Activated CD4-positive, alpha-beta T cell treated with anti-CD3 and anti-CD28 coated beads for 36 hours (primary cell): ENCODE measurements around the gene SLX9. TPM values are rescaled to one million over a fixed set of nuclear protein-coding genes. Genes with fewer than 3 reads are reported as not detected.
A peak's percentile ranks its signal among the peaks of the same experiment; 100 is the strongest.

Experiments used
- ATAC-seq: fragments of 200-7000 bp; cut with Tn5 transposase; one replicate; pipeline ENCODE4 v1.10.0; 2021; ENCODE audit warnings: mild to moderate bottlenecking, moderate library complexity
- CTCF ChIA-PET: fragments of 350-600 bp; sonication (Branson Sonifier 250); formaldehyde crosslinking; loops from one replicate; lab custom pipeline; 2021; ENCODE audit warnings: antibody characterized with exemption; lab: Charles Lee
- POLR2A ChIA-PET: fragments of 350-600 bp; sonication (Branson Sonifier 250); formaldehyde crosslinking; loops from one replicate; lab custom pipeline; 2021; ENCODE audit warnings: antibody characterized with exemption, inconsistent platforms; lab: Charles Lee
- DNase-seq: peaks from one replicate; pipeline ENCODE4 v3.0.0-alpha.2; 2020
- H3K27ac Mint-ChIP-seq: one replicate; pipeline ENCODE4 v1.8.0; 2021; ENCODE audit warnings: mixed read lengths
- H3K27me3 Mint-ChIP-seq: one replicate; pipeline ENCODE4 v1.8.0; 2021; ENCODE audit warnings: mixed read lengths
- H3K36me3 Mint-ChIP-seq: one replicate; pipeline ENCODE4 v1.8.0; 2021; ENCODE audit warnings: low read depth, mixed read lengths
- H3K4me1 Mint-ChIP-seq: one replicate; pipeline ENCODE4 v1.8.0; 2021; ENCODE audit warnings: mixed read lengths
- H3K4me3 Mint-ChIP-seq: one replicate; pipeline ENCODE4 v1.8.0; 2021; ENCODE audit warnings: mild to moderate bottlenecking, moderate library complexity, mixed read lengths
- H3K9me3 Mint-ChIP-seq: one replicate; pipeline ENCODE4 v1.8.0; 2021; ENCODE audit warnings: low read depth, mixed read lengths
- intact Hi-C, 2 experiments: fragments of 100-400 bp; cut with DNase I in 1 of 2; cut with micrococcal nuclease in 1 of 2; formaldehyde crosslinking; loops; one replicate each; pipeline versions ENCODE4 v1.14.2 to v1.15.1; 2022 to 2024; cut with DNase I, micrococcal nuclease
- total RNA-seq, 2 experiments: library from RNA; stranded (reverse); gene quantifications; one replicate each; pipeline ENCODE4 v1.2.3, GENCODE V29; 2021

Gene SLX9
- total RNA-seq, 2 experiments from 2014 or later: 60.8 to 68.8 TPM

DNA sequence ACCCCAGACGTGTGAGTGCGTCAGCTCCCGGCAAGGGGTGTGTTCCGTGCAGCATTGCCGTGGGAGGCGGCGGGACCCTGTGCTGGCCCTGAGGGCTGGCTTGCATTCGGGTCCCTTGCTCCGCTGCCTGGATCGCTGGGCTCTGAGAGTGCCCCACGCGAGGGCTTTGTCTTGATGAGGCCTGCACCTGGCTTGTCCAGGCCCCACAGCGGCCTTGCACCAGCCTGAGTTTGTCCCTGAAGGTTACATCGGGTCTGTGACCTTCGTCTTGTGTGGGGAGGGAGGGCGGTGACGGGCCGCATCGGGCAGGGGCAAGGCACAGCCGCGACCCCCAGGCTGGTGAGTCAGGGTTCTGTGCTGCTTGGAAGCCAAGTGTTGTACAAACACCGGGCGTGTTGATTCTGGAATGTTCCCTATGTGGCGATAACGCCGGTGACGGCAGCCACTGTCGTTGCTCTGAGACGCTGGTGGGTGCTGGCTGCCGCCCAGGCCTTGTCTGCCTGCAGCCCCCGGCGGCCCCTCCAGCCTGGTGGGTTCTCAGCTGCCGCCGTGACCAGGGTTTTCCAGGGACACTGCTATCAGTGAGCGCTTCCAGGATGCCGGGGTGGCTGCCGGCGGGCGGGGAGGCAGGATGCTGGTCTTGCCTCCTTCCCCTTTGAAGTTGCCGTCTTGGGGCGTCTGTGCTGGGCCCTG is 42.9 kb downstream of the SLX9 start:
- intact Hi-C loops: no loop called here
- Mint-ChIP-seq H3K27ac (no peak overlapping the region), H3K36me3 (peaks cover 4% of the 10 kb centered on the region), H3K4me1 (no peaks in the 10 kb centered on the region), H3K9me3 (no peaks in the 10 kb centered on the region), H3K27me3 (no peaks in the 10 kb centered on the region), H3K4me3 (no peak overlapping the region)
- DNase-seq: no peak
- ATAC-seq: no peak
- ChIA-PET POLR2A (no interaction called here), CTCF (interaction anchor here (0.7 kb wide), 1 partner anchor 254 kb away, joined by 3 read pairs; no protein-coding TSS in a partner anchor)

DNA sequence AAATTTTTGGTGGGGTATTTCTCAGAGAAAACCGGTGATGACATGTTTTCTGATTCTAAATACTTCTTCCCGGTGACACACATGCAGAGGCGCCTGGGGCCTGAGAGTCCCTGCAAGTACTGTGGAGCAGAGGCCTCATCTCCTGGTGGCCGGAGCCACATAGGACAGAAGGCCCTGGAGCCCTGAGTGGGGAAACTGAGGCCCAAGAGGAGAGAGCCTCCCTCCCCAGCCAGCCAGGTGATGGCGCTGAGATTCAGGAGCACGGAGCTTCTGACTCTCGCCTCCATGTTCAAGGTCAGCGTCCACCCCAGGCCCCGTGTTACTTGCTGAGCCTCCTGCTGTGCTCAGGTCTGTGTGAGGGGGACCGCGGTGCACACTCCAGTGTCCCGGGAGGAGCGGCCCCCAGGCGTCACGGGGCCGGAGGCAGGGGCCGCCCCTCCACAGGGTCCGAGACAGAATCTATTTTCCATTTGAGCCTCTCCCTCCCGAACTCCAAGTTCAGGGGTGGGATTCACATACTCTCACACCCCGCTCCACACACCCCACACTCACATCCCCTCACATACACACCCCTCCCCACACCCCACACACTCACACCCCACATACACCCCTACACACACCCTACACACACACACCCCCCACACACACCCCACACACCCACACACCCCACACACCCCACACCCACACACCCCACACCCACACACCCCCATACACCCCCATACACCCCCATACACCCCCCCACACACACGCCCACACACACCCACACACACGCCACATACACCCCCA is 43.8 kb downstream of the SLX9 start:
- ChIA-PET CTCF (interaction anchor here (0.7 to 1.2 kb wide), 4 partner anchors 17 to 423 kb away, joined by 3 read pairs; no protein-coding TSS in a partner anchor), POLR2A (no interaction called here)
- peak; percentile 5 for DNase-seq
- H3K9me3 Mint-ChIP-seq: no peaks in the 10 kb centered on the region
- H3K36me3 Mint-ChIP-seq: peaks cover 4% of the 10 kb centered on the region
- H3K4me3 Mint-ChIP-seq: no peak overlapping the region
- no peaks in the 10 kb centered on the region for H3K27me3 Mint-ChIP-seq
- H3K4me1 Mint-ChIP-seq: no peaks in the 10 kb centered on the region
- ATAC-seq: no peak
- no peak overlapping the region for H3K27ac Mint-ChIP-seq
- intact Hi-C loops: no loop called here

DNA sequence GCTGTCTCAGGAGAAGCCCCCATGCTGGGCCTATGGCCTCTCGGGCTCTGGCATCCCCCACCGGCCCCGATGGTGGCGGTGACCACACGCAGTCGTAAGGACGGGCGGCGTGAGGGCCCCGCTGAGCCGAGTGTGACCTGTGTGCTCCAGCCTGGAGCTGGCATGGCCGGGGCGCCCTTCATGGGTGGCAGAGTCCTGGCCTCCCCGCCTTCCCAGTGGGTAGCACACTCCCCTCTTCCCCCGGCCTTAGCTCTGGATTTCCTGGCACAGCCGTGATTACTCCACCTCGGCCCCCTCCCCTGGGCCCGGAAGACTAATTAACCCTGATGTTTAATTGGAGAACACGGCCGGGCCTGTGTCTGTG is 44.6 kb downstream of the SLX9 start:
- Mint-ChIP-seq H3K4me3 (no peak overlapping the region), H3K27ac (no peak overlapping the region), H3K36me3 (no peaks in the 10 kb centered on the region), H3K27me3 (no peaks in the 10 kb centered on the region), H3K4me1 (no peaks in the 10 kb centered on the region), H3K9me3 (no peaks in the 10 kb centered on the region)
- peak; percentile 28 for DNase-seq
- ATAC-seq: no peak
- ChIA-PET CTCF (interaction anchor here (0.6 to 1.2 kb wide), 5 partner anchors 18 to 494 kb away, joined by 3 read pairs; no protein-coding TSS in a partner anchor), POLR2A (no interaction called here)
- intact Hi-C loops: no loop called here

DNA sequence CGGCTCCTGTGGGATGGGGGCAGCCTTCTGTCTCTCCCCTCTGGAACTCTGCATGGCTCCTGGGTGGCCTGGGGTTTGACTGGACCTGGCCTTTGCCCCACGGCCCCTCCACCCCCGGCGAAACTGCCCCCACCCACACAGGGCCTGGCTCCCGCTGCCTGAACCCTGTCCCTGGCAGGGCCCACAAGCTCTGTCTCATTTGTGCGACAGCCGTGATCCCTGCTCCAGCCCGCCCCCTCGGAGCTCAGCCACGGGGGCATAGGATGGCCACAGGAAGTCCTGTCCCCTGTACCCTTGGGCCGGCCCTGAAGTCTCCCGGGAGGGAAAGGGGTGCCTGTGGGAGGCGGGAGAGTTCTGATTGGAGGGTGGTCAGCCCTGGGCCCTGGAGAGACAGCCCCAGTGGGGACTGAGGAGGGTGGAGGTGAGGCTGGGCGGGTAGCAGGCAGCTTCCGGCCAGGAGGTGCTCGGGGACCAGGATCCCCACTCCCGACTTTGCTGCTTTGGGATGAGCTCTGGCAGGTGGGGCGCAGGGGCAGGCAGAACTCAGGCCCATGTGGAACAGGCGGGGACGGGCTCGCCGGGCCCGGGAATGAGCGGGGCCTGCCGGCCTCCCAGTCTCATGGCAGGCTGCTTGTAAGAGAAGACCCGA is 45.1 kb downstream of the SLX9 start:
- Mint-ChIP-seq H3K4me3 (no peak overlapping the region), H3K4me1 (no peaks in the 10 kb centered on the region), H3K9me3 (no peaks in the 10 kb centered on the region), H3K36me3 (no peaks in the 10 kb centered on the region), H3K27ac (no peak overlapping the region), H3K27me3 (no peaks in the 10 kb centered on the region)
- ChIA-PET POLR2A (no interaction called here), CTCF (interaction anchor here (0.6 to 1.3 kb wide), 5 partner anchors 19 to 494 kb away, joined by 3 to 4 read pairs (median 3); no protein-coding TSS in a partner anchor)
- DNase-seq (peak; percentile 5), ATAC-seq (peak; percentile 16)
- intact Hi-C loops: no loop called here

DNA sequence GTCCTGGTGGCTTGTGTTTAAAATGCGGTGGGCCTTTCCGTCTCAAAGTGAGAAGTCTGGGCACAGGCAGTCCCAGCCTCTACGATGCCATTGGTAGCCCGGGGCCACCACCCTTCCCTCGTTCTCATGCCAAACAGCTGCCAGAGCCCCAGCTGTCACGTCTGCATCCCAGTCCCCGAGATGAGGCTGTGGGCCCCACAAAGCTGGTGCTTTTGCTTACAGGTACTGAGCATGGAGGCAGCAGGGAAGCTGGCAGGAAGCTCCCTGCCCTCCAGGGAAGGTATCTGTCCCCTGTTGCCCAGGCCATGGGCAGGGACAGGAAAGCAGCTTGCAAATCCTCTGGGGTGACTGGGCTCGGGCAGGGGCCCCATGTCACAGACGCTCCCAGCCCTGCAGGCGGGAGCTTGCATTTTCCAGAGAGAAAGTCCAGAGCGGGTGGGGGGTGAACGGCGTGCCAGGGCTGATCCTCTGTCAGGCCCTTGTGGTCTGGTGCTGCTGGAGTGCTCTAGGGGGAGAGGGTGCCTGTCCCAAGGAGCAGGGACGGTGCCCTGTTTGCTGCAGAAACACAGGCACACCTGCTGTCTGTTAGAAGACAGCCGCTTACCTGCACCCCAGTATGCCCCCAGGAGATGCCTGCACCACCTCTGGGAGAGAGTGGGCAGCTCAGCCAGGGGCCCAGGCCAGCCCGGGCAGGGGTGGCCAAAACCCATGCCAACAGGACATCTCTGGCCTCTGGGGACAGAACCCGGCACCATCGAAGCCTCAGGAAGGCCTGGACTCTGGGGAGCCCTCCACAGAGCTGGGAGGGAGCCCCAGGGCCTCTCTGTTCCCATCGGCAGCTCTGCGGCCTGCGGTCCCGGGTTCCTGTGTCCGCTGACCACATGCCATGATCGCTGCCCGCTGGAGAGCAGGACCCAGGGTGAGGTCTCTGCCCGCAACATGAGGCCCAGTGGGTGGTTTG is 45.9 kb downstream of the SLX9 start:
- Mint-ChIP-seq H3K27me3 (no peaks in the 10 kb centered on the region), H3K4me1 (no peaks in the 10 kb centered on the region), H3K36me3 (no peaks in the 10 kb centered on the region), H3K9me3 (no peaks in the 10 kb centered on the region), H3K27ac (no peak overlapping the region), H3K4me3 (no peak overlapping the region)
- ChIA-PET CTCF (interaction anchor here (0.6 to 1.3 kb wide), 3 partner anchors 144 to 153 kb away, joined by 3 to 4 read pairs (median 3); no protein-coding TSS in a partner anchor), POLR2A (no interaction called here)
- ATAC-seq: peak; percentile 11
- peak; percentile 7 for DNase-seq
- intact Hi-C loops: no loop called here

DNA sequence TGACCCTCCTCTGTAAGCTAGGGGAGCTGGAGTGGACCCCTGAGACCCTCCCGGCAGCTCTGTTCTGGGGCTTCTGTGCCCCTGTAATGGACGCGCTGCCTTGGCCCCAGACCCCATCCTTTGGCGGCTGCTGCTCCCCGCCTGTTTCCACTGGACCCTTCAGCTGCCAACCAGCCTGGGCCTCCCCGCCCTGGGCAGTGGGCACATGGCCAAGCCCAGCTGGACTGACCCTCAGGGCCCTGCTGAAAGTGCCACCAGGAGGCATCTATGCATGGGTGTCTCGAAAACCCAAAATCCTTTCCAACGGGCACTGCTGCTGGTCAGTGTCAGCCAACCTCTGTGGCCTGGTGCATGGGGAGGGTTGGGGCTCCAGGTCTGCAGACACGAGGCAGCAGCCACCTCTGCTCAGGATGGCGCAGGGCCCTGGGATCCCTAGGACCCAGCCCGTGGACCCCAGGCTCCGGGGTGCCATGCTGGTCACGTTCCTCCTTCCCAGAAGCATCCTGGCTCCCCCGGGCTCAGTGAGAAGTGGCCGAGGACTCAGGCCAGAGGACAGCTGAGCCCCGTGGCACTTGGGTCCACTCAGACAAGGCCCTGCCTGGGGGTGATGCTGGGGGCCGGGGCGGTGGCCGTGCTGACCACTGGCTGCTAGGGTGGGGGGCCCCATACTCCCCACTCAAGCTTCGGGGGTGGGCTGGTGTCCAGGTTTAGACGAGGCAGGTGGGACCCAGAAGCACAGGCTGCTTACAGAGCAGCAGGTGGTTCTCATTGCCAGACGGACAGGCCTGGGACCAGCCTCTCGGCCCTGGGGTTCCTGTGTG is 46.9 kb downstream of the SLX9 start:
- no peaks in the 10 kb centered on the region for H3K36me3 Mint-ChIP-seq
- ChIA-PET POLR2A (no interaction called here), CTCF (interaction anchor here (0.6 to 1.3 kb wide), 2 partner anchors 143 to 152 kb away, joined by 3 to 4 read pairs; no protein-coding TSS in a partner anchor)
- H3K27me3 Mint-ChIP-seq: no peaks in the 10 kb centered on the region
- peak; percentile 3 for DNase-seq
- H3K9me3 Mint-ChIP-seq: no peaks in the 10 kb centered on the region
- ATAC-seq: no peak
- no peaks in the 10 kb centered on the region for H3K4me1 Mint-ChIP-seq
- H3K4me3 Mint-ChIP-seq: no peak overlapping the region
- intact Hi-C loops: no loop called here
- H3K27ac Mint-ChIP-seq: no peak overlapping the region

DNA sequence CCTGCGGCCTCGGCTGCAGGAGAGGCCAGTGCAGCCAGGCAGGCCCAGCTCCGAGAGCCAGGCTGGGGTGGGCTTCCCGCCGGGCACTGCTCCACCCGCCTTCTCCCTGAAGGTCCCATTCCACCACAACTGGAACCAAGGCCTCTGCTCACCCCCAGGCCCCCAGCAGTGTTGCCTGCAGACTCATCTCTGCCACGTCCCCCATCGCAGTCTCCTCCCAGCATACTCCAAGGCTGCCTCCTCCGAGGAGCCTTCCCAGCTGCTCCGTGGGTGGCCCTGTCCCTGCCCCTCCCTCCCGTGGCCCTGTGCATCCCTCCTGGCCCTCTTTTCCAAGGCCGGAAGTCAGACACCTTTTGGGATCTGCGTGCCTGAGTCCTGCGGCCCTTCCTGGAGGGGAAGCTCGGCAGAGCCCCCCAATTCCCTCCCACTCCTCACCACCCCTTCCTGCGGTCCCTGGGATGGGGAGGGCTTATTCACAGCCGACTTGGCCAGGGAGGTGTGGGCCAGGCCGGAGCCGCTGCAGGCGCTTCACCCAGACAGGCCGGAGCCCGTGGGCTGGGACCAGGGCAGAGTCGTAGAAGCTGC is 47.6 kb downstream of the SLX9 start:
- Mint-ChIP-seq H3K36me3 (no peaks in the 10 kb centered on the region), H3K4me1 (no peaks in the 10 kb centered on the region), H3K27me3 (no peaks in the 10 kb centered on the region), H3K27ac (no peak overlapping the region), H3K9me3 (no peaks in the 10 kb centered on the region), H3K4me3 (no peak overlapping the region)
- ChIA-PET POLR2A (no interaction called here), CTCF (no interaction called here)
- DNase-seq (peak; percentile 3), ATAC-seq (no peak)
- intact Hi-C loops: no loop called here

DNA sequence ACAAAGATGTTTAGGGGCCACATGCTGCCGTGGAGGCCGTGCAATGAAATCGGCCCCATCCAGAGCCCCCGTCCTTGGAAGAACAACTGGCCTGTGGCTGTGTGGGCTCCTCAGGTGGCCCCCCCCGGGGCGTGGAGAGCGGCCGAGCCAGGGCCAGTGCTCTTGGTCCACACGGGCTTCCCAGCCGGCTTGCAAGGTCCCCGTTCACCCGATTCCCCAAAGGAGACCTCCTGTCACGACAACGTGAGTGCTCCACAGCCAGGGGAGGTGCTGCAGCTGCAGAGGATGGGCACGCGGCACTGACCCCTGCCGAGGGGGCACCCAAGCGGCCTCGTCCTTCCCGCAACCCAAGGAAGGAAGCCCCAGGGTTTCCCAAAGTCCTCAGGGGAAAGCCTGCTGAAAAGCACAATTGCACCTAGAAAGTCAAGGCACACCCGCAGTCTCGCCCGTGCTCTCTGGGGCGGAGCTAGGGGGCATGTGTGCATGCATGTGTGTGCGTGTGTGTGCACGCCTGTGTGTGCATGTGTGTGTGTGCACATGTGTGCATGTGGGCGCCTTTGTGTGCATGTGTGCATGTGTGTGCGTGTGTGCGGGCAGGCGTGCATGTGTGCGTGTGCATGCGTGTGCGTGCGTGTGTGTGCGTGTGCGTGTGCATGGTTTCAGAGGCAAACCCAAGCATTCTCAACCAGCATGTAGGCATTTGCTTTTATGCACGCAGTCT is 48.2 kb downstream of the SLX9 start:
- intact Hi-C loops: no loop called here
- no peaks in the 10 kb centered on the region for H3K9me3 Mint-ChIP-seq
- no peak overlapping the region for H3K27ac Mint-ChIP-seq
- H3K4me1 Mint-ChIP-seq: no peaks in the 10 kb centered on the region
- CTCF ChIA-PET: no interaction called here
- no peaks in the 10 kb centered on the region for H3K27me3 Mint-ChIP-seq
- H3K4me3 Mint-ChIP-seq: no peak overlapping the region
- POLR2A ChIA-PET: no interaction called here
- no peaks in the 10 kb centered on the region for H3K36me3 Mint-ChIP-seq
- no peak for ATAC-seq
- peak; percentile 4 for DNase-seq

DNA sequence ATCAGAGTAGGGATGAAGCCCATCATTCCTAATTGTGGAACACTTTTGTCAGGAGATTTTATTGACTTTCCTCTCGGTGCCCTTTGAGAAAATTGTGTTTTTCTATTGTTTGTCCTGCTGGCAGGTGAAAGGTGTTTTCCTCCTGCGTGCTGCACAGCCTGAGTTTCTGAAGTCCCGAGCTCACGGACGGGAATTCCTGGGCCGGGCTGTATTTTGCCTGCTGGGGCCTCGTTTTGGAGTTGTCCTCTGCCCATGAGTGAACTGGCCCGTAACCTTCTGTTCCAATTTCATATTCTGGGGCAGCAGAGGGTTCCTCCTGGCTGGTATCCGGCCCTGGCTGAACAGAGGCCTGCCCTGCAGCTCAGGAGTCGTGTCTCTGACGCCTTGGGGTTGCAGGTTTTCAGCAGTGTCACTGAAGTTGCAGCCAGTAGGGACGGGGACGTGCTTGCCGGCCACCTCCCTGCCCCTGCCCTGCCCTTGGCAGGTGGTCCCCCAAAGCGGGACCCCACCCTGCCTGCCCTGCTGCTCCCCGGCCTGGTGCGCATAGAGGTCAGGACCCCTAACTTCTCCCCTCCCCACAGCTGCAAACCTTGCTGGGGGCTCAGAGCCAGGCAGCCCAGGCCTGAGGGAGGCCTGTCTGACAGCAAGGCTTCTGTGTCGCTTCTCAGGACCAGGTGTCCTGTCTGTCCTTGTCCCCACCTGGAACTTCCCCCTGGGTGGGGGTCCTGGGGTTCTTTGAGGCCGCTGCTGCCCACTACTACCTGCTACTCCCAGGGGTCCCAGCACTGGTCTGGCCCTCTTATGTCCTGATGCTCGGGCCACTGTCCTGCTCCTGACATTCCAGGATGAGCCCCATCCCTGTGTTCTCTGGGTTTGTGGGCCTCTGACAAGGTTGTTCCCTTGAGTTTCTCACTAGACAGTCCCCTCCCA is 49.0 kb downstream of the SLX9 start:
- DNase-seq (peak; percentile 2), ATAC-seq (no peak)
- intact Hi-C loops: no loop called here
- H3K4me3 Mint-ChIP-seq: no peak overlapping the region
- CTCF ChIA-PET: no interaction called here
- no peaks in the 10 kb centered on the region for H3K4me1 Mint-ChIP-seq
- no peaks in the 10 kb centered on the region for H3K36me3 Mint-ChIP-seq
- H3K27me3 Mint-ChIP-seq: no peaks in the 10 kb centered on the region
- POLR2A ChIA-PET: no interaction called here
- no peaks in the 10 kb centered on the region for H3K9me3 Mint-ChIP-seq
- no peak overlapping the region for H3K27ac Mint-ChIP-seq
